CD4-positive, alpha-beta memory T cell (primary cell): Measurements from ENCODE around the gene OSBP. TPM values are rescaled to one million over a fixed set of nuclear protein-coding genes. Genes with fewer than 3 reads are reported as not detected.

Source experiments
- CTCF ChIA-PET: fragments of 350-600 bp; sonication (Branson Sonifier 250); formaldehyde crosslinking; loops from one replicate; lab custom pipeline; 2021; ENCODE audit warnings: inconsistent platforms; ENCODE audit not compliant: partially characterized antibody; lab: Charles Lee
- POLR2A ChIA-PET: fragments of 350-600 bp; sonication (Branson Sonifier 250); formaldehyde crosslinking; loops from one replicate; lab custom pipeline; 2021; ENCODE audit not compliant: partially characterized antibody; lab: Charles Lee
- DNase-seq, 5 donors: peaks; one replicate each; pipeline versions ENCODE4 v3.0.0 to v3.0.0-alpha.2; 2020 to 2022; ENCODE audit warnings: mixed read lengths in 1 of 5
- H3K27ac ChIP-seq: one replicate; pipeline ENCODE4 v1.7.0; 2013; ENCODE audit warnings: low read depth, low read length
- H3K27me3 ChIP-seq: 2 replicates; pipeline ENCODE4 v1.7.0; 2013; ENCODE audit warnings: mild to moderate bottlenecking, low read length, moderate library complexity; ENCODE audit not compliant: insufficient read depth
- H3K36me3 ChIP-seq: 2 replicates; pipeline ENCODE4 v1.7.0; 2013; ENCODE audit warnings: mild to moderate bottlenecking, low read length, moderate library complexity; ENCODE audit not compliant: insufficient read depth
- H3K4me1 ChIP-seq: 2 replicates; pipeline ENCODE4 v1.7.0; 2013; ENCODE audit warnings: mild to moderate bottlenecking, low read length, moderate library complexity; ENCODE audit not compliant: insufficient read depth
- H3K4me3 ChIP-seq, 2 donors: one replicate each; pipeline ENCODE4 v1.7.0; 2013; ENCODE audit warnings: low read length in 2 of 2, mild to moderate bottlenecking in 1 of 2
- H3K9me3 ChIP-seq, 2 donors: one replicate each; pipeline ENCODE4 v1.7.0; 2013; ENCODE audit warnings: low read length in 2 of 2, control low read depth in 1 of 2; ENCODE audit not compliant: control insufficient read depth in 1 of 2
- H3K27ac Mint-ChIP-seq, 7 donors: one replicate each; pipeline ENCODE4 v1.8.0; 2020 to 2021; ENCODE audit warnings: mixed read lengths in 7 of 7, mild to moderate bottlenecking in 6 of 7, inconsistent platforms in 3 of 7, moderate library complexity in 3 of 7
- H3K27me3 Mint-ChIP-seq, 2 donors: one replicate each; pipeline ENCODE4 v1.8.0; 2020 to 2021; ENCODE audit warnings: mixed read lengths in 2 of 2
- H3K36me3 Mint-ChIP-seq, 2 donors: one replicate each; pipeline ENCODE4 v1.8.0; 2020 to 2021; ENCODE audit warnings: mixed read lengths in 2 of 2, inconsistent platforms in 1 of 2, mild to moderate bottlenecking in 1 of 2
- H3K4me1 Mint-ChIP-seq, 4 donors: one replicate each; pipeline ENCODE4 v1.8.0; 2020 to 2021; ENCODE audit warnings: mixed read lengths in 4 of 4, mild to moderate bottlenecking in 1 of 4
- H3K4me3 Mint-ChIP-seq, 8 donors: one replicate each; pipeline ENCODE4 v1.8.0; 2020 to 2021; ENCODE audit warnings: mixed read lengths in 8 of 8, mild to moderate bottlenecking in 7 of 8, moderate library complexity in 6 of 8, inconsistent platforms in 3 of 8
- H3K9me3 Mint-ChIP-seq, 8 donors: one replicate each; pipeline ENCODE4 v1.8.0; 2020 to 2021; ENCODE audit warnings: mixed read lengths in 8 of 8, mild to moderate bottlenecking in 5 of 8, inconsistent platforms in 3 of 8, moderate library complexity in 1 of 8
- intact Hi-C: fragments of 100-400 bp; cut with micrococcal nuclease; formaldehyde crosslinking; loops from one replicate; pipeline ENCODE4 v1.15.1; 2023
- polyA plus RNA-seq, 2 donors: library from polyadenylated mRNA; unstranded; fragments of 300-500 nt; fragmentation: Illumina TruSeq; gene quantifications; one replicate each; pipeline ENCODE4 v1.2.3, GENCODE V29; 2021
- total RNA-seq, 2 experiments: library from RNA; stranded (reverse); gene quantifications; one replicate each; pipeline ENCODE4 v1.2.3, GENCODE V29; 2021

The OSBP gene
- total RNA-seq (10 to 100 TPM; 55.3 to 55.6 TPM), polyA plus RNA-seq (10 to 100 TPM; 17.4 to 41.5 TPM)

- H3K4me1 Mint-ChIP-seq = peaks cover 29 to 53% (median 42%) of the 10 kb centered on the region in 4 donors
- Histone ChIP-seq H3K27me3 (no peaks in the 10 kb centered on the region), H3K4me1 (peaks cover 48% of the 10 kb centered on the region), H3K9me3 (no peaks in the 10 kb centered on the region), H3K27ac (peak within 1 kb of the TSS; percentile 95), H3K36me3 (no peaks in the 10 kb centered on the region), H3K4me3 (peak within 1 kb of the TSS; percentile 84 to 86)
- no peaks in the 10 kb centered on the region for H3K27me3 Mint-ChIP-seq
- CTCF ChIA-PET = interaction anchor here (0.7 to 2.3 kb wide), 10 partner anchors 8 to 78 kb away, joined by 3 to 12 read pairs (median 4); partner anchors contain the start of gene PATL1
- intact Hi-C loops = loop anchor here (1.0 to 5.0 kb wide), 9 partner anchors 53 to 1949 kb away; partner anchors contain the start of genes FAM111A, MRPL16, PATL1 and STX3
- peak within 1 kb of the TSS; percentile 83 to 99 (median 98) for H3K27ac Mint-ChIP-seq
- peak within 1 kb of the TSS; percentile 93 to 99 (median 96) for H3K4me3 Mint-ChIP-seq
- POLR2A ChIA-PET = interaction anchor here (0.8 to 7.8 kb wide), 32 partner anchors 8 to 1944 kb away, joined by 3 to 74 read pairs (median 6); partner anchors contain the start of genes DTX4, MRPL16, PATL1 and STX3
- peak; percentile 98 to 100 (median 100) for DNase-seq
- H3K9me3 Mint-ChIP-seq = peaks cover 0 to 2% (median 0%) of the 10 kb centered on the region in 8 donors
- peaks cover 6 to 29% of the 10 kb centered on the region in 2 donors for H3K36me3 Mint-ChIP-seq
Measured at GRCh38 chr11:59615637-59616395, at the start of gene OSBP. Gene OSBP (minus strand): TSS chr11:59615774. CDS start chr11:59615664, 110 bp downstream.

- Histone ChIP-seq H3K4me1 (peaks cover 40% of the 10 kb centered on the region), H3K27ac (no peak overlapping the region), H3K27me3 (no peaks in the 10 kb centered on the region), H3K4me3 (no peak overlapping the region), H3K9me3 (no peaks in the 10 kb centered on the region), H3K36me3 (peaks cover 49% of the 10 kb centered on the region)
- Mint-ChIP-seq H3K27ac (peak overlapping the region in 6 of 7 donors; percentile 0 to 76 (median 44)), H3K4me1 (peaks cover 21 to 36% (median 24%) of the 10 kb centered on the region in 4 donors), H3K27me3 (no peaks in the 10 kb centered on the region), H3K36me3 (peaks cover 51 to 74% of the 10 kb centered on the region in 2 donors), H3K9me3 (no peaks in the 10 kb centered on the region), H3K4me3 (peak overlapping the region in 2 of 8 donors; percentile 26 to 43)
- ChIA-PET CTCF (no interaction called here), POLR2A (interaction anchor here (1.8 kb wide), 1 partner anchor 95 kb away, joined by 4 read pairs; no protein-coding TSS in a partner anchor)
- intact Hi-C loops = no loop called here
- no peak for DNase-seq
Measured at GRCh38 chr11:59660621-59661020, 45.0 kb upstream of the OSBP start.

GRCh38 chr11:59659981-59660380 is 44.4 kb upstream of the OSBP start:
- Mint-ChIP-seq H3K4me3 (peak overlapping the region in 2 of 8 donors; percentile 26 to 43), H3K36me3 (peaks cover 51 to 75% of the 10 kb centered on the region in 2 donors), H3K9me3 (no peaks in the 10 kb centered on the region), H3K4me1 (peaks cover 17 to 30% (median 20%) of the 10 kb centered on the region in 4 donors), H3K27ac (peak overlapping the region in 5 of 7 donors; percentile 0 to 74 (median 53)), H3K27me3 (no peaks in the 10 kb centered on the region)
- CTCF ChIA-PET = no interaction called here
- Histone ChIP-seq H3K27me3 (no peaks in the 10 kb centered on the region), H3K9me3 (no peaks in the 10 kb centered on the region), H3K36me3 (peaks cover 51% of the 10 kb centered on the region), H3K4me1 (peaks cover 40% of the 10 kb centered on the region), H3K4me3 (no peak overlapping the region), H3K27ac (no peak overlapping the region)
- no peak for DNase-seq
- intact Hi-C loops = no loop called here
- POLR2A ChIA-PET = interaction anchor here (1.3 kb wide), 1 partner anchor 9 kb away, joined by 3 read pairs; the partner anchor contains the start of gene PATL1

GRCh38 chr11:59658036-59658435 is 42.5 kb upstream of the OSBP start:
- H3K27me3 Mint-ChIP-seq = no peaks in the 10 kb centered on the region

GRCh38 chr11:59654893-59655292 is 39.3 kb upstream of the OSBP start:
- Mint-ChIP-seq H3K27me3 (no peaks in the 10 kb centered on the region), H3K36me3 (peaks cover 67 to 86% of the 10 kb centered on the region in 2 donors), H3K4me3 (no peak overlapping the region), H3K4me1 (peaks cover under 1 to 2% (median under 1%) of the 10 kb centered on the region in 4 donors), H3K27ac (peak overlapping the region in 1 of 7 donors; percentile 60), H3K9me3 (no peaks in the 10 kb centered on the region)
- intact Hi-C loops = no loop called here
- Histone ChIP-seq H3K4me3 (no peak overlapping the region), H3K27me3 (no peaks in the 10 kb centered on the region), H3K9me3 (no peaks in the 10 kb centered on the region), H3K27ac (no peak overlapping the region), H3K4me1 (no peaks in the 10 kb centered on the region), H3K36me3 (peaks cover 87% of the 10 kb centered on the region)
- POLR2A ChIA-PET = interaction anchor here (1.6 kb wide), 1 partner anchor 12 kb away, joined by 4 read pairs; no protein-coding TSS in a partner anchor
- CTCF ChIA-PET = no interaction called here
- no peak for DNase-seq

More at GRCh38 chr11:59658036-59658435, 42.5 kb upstream of the OSBP start:
- H3K36me3 Mint-ChIP-seq = peaks cover 53 to 74% of the 10 kb centered on the region in 2 donors
- POLR2A ChIA-PET = interaction anchor here (1.2 kb wide), 1 partner anchor 42 kb away, joined by 4 read pairs; the partner anchor contains the start of gene OSBP
- H3K27ac Mint-ChIP-seq = no peak overlapping the region
- Histone ChIP-seq H3K27me3 (no peaks in the 10 kb centered on the region), H3K36me3 (peaks cover 59% of the 10 kb centered on the region), H3K4me1 (peaks cover 21% of the 10 kb centered on the region), H3K9me3 (no peaks in the 10 kb centered on the region), H3K27ac (no peak overlapping the region), H3K4me3 (no peak overlapping the region)
- CTCF ChIA-PET = interaction anchor here (1.2 kb wide), 1 partner anchor 144 kb away, joined by 3 read pairs; no protein-coding TSS in a partner anchor
- peaks cover 10 to 14% (median 12%) of the 10 kb centered on the region in 4 donors for H3K4me1 Mint-ChIP-seq
- no peak for DNase-seq
- no peak overlapping the region for H3K4me3 Mint-ChIP-seq
- intact Hi-C loops = no loop called here
- H3K9me3 Mint-ChIP-seq = no peaks in the 10 kb centered on the region

GRCh38 chr11:59647245-59647980 is 31.8 kb upstream of the OSBP start:
- POLR2A ChIA-PET = no interaction called here
- Mint-ChIP-seq H3K9me3 (no peaks in the 10 kb centered on the region), H3K27ac (peak overlapping the region in 2 of 7 donors; percentile 63 to 80), H3K36me3 (peaks cover 66 to 83% of the 10 kb centered on the region in 2 donors), H3K4me1 (peaks cover 0 to 1% (median 0%) of the 10 kb centered on the region in 4 donors), H3K27me3 (no peaks in the 10 kb centered on the region), H3K4me3 (no peak overlapping the region)
- no peaks in the 10 kb centered on the region for H3K27me3 ChIP-seq
- H3K36me3 ChIP-seq = peaks cover 77% of the 10 kb centered on the region
- DNase-seq = no peak
- H3K4me3 ChIP-seq = no peak overlapping the region
- no peaks in the 10 kb centered on the region for H3K9me3 ChIP-seq
- intact Hi-C loops = no loop called here
- CTCF ChIA-PET = no interaction called here
- H3K4me1 ChIP-seq = no peaks in the 10 kb centered on the region
- no peak overlapping the region for H3K27ac ChIP-seq
